Astrocyte of the cerebellum (primary cell): ENCODE measurements around the gene TNFSF12.

ENCODE experiments used
- DNase-seq: peaks from one replicate; pipeline ENCODE4 v3.0.0-alpha.2; 2011; ENCODE audit warnings: low read depth
- H3K4me3 ChIP-seq: 2 replicates; pipeline ENCODE4 v1.5.1; 2011; ENCODE audit warnings: mild to moderate bottlenecking, low read depth, low read length, moderate library complexity
- in situ Hi-C: cut with HindIII; loops from 2 replicates; pipeline ENCODE4 v1.10.0; 2017; ENCODE audit warnings: low sequenced_read_pairs
- TF ChIP-seq, protein P1 (sequence below): IDR thresholded peaks from 2 replicates; pipeline ENCODE4 v1.5.1; 2012; ENCODE audit warnings: low read length, low read depth, moderate library complexity, mild to moderate bottlenecking; ENCODE audit errors: missing control alignments

The TNFSF12 gene

DNA sequence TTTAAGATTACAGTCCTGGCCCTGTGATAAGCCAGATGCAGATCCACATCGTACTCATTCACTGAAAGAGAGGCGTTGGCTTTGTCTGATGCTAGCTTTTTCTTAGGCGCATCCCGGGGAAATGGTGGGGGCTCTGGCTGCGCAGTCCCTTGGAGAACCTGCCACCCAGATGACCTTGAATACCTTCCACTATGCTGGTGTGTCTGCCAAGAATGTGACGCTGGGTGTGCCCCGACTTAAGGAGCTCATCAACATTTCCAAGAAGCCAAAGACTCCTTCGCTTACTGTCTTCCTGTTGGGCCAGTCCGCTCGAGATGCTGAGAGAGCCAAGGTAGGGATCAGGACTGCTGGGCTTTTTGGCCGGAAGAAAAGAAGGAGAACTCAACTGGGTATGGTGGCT lies 40.7 kb upstream of the TNFSF12 start:
- TF ChIP-seq, protein P1, sequence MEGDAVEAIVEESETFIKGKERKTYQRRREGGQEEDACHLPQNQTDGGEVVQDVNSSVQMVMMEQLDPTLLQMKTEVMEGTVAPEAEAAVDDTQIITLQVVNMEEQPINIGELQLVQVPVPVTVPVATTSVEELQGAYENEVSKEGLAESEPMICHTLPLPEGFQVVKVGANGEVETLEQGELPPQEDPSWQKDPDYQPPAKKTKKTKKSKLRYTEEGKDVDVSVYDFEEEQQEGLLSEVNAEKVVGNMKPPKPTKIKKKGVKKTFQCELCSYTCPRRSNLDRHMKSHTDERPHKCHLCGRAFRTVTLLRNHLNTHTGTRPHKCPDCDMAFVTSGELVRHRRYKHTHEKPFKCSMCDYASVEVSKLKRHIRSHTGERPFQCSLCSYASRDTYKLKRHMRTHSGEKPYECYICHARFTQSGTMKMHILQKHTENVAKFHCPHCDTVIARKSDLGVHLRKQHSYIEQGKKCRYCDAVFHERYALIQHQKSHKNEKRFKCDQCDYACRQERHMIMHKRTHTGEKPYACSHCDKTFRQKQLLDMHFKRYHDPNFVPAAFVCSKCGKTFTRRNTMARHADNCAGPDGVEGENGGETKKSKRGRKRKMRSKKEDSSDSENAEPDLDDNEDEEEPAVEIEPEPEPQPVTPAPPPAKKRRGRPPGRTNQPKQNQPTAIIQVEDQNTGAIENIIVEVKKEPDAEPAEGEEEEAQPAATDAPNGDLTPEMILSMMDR: no peak
- in situ Hi-C loops: no loop called here
- H3K4me3 ChIP-seq: no peak overlapping the region
- DNase-seq: no peak

DNA sequence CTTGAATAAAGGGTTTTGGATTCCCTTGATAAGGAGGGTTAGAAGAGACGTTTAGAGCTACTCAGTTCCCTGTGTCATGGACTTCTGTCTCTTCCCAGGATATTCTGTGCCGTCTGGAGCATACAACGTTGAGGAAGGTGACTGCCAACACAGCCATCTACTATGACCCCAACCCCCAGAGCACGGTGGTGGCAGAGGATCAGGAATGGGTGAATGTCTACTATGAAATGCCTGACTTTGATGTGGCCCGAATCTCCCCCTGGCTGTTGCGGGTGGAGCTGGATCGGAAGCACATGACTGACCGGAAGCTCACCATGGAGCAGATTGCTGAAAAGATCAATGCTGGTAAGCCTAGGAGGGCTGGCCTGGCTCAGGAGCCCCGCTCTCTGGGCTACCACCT lies 40.0 kb upstream of the TNFSF12 start:
- DNase-seq: no peak
- in situ Hi-C loops: no loop called here
- TF ChIP-seq, protein P1: no peak
- no peak overlapping the region for H3K4me3 ChIP-seq

DNA sequence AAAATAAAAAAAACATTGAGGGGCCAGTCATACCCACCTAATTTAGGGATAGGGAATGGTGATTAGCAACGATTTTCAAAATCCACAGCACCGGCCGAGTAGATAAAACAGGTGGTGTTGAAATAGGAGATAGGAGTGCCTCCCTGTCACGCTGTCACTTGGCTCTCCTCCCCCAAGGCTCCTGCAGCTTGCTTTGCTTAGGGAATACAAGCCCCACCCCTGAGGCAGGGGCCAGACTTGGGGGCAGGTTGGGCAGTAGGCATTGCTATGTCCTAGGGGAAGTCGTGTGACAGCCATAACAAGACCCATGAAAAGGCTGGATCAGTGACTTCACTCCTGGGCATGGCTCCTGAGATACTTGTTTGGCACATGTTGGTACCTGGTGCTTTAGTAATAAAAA lies 38.9 kb upstream of the TNFSF12 start:
- no peak for DNase-seq
- TF ChIP-seq, protein P1: no peak
- H3K4me3 ChIP-seq: no peak overlapping the region
- in situ Hi-C loops: no loop called here

DNA sequence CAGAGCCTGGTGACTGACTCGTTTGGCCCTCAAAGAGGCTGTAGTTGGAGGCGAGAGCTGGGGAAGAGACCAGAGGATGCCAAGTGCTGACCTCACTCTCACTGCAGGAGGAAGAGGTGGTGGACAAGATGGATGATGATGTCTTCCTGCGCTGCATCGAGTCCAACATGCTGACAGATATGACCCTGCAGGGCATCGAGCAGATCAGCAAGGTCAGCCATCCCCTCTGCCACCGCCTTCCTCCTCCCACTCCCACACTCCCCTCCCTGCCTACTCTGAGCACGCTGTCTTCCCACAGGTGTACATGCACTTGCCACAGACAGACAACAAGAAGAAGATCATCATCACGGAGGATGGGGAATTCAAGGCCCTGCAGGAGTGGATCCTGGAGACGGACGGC lies 37.8 kb upstream of the TNFSF12 start:
- H3K4me3 ChIP-seq: no peak overlapping the region
- TF ChIP-seq, protein P1: no peak
- in situ Hi-C loops: no loop called here
- DNase-seq: no peak

DNA sequence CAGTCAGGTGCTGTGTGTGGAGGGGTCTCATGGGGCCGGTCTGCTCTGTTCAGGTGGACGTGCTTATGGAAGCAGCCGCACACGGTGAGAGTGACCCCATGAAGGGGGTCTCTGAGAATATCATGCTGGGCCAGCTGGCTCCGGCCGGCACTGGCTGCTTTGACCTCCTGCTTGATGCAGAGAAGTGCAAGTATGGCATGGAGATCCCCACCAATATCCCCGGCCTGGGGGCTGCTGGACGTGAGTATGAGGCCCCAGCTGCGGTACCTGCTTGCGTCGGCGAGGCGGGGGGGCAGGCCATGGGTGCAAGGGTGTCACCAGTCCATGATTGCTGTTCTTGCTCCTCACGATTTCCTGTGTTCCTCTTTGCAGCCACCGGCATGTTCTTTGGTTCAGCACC lies 36.8 kb upstream of the TNFSF12 start:
- in situ Hi-C loops: no loop called here
- TF ChIP-seq, protein P1: no peak
- no peak overlapping the region for H3K4me3 ChIP-seq
- no peak for DNase-seq

DNA sequence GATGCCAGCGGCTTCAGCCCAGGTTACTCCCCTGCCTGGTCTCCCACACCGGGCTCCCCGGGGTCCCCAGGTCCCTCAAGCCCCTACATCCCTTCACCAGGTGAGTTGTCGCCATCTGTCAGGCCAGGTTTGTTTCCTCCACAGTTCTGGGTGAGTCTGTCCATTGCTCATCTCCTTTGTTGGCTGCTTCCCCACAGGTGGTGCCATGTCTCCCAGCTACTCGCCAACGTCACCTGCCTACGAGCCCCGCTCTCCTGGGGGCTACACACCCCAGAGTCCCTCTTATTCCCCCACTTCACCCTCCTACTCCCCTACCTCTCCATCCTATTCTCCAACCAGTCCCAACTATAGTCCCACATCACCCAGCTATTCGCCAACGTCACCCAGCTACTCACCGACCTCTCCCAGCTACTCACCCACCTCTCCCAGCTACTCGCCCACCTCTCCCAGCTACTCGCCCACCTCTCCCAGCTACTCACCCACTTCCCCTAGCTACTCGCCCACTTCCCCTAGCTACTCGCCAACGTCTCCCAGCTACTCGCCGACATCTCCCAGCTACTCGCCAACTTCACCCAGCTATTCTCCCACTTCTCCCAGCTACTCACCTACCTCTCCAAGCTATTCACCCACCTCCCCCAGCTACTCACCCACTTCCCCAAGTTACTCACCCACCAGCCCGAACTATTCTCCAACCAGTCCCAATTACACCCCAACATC lies 35.9 kb upstream of the TNFSF12 start:
- no peak overlapping the region for H3K4me3 ChIP-seq
- DNase-seq: no peak
- TF ChIP-seq, protein P1: no peak
- in situ Hi-C loops: no loop called here
